MV-4-11 (cell line): ENCODE results near the gene GUCA2B.

Experiments used
- DNase-seq: peaks from one replicate; lab custom pipeline; 2025; lab: John Stamatoyannopoulos, UW

The GUCA2B gene

DNA sequence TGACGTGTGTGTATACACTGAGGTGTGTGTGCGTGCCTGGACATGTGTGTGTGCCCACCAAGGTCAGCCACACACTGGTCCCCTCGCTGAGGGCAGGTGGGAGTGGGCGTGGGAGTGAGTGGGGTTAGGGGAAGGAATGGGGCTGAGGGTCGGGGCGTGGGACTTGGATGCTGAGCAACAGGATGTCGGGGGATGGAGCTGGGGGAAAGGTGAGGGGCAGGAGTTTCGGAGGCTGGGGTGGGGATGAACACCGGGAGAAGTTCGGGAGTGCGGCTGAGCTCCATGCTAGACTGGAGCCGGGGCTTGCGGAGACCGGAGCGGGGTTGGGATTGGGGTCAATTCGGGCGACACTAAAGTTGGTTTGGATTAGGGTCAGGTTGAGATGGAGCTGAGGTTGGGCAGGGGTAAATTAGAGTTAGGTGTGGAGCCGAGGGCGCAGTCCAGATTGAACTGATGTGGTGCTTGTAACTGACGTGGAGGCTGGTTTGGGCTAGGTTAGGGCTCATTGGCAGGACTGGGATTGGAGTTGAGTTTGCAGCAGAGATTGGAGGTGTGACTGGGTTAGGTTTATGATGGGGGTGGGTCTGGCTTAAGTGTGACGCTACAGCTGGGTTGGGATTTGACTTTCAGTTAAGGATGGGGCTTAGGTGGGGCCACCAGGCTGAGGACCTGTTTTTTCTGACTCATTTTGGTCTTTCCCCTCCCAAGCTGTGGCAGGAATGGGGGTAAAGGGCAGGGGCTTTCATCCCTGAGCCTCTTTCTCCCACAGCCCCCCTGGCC is 14.6 kb downstream of the GUCA2B start:
- DNase-seq: no peak

DNA sequence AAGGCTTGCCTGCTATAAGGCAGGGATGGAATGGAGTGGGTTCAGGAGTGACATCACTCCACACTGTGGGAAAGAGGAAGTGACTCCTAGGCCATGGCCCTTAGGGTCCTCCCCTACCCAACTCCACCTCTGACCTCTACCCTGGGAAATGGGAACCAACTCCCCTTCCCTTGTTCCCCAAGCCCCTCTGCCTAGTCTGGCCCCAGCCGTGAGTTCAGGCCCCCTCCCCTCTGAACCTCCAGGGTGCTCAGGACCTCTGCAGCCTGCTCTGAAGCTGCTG is 15.1 kb downstream of the GUCA2B start:
- DNase-seq: peak; percentile 77

DNA sequence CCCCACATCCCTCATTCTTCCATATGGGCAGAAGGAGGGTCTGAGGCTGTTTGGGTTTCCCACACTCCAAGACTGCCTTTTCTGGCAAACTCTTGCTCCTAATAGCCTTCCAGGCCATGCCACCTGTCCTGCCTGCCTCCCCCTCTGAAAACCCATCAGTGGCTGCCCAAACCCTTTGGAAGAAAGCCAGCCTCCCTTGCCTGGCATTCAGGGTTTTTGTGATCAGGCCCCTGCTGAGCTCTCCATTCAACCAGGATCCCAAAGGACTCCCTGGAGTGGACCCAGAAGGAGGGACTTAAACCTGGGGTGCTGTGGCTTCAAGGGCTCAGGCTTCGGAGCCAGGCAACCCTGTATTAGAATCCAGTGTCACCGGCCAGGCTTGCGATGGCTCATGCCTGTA is 15.6 kb downstream of the GUCA2B start:
- no peak for DNase-seq

DNA sequence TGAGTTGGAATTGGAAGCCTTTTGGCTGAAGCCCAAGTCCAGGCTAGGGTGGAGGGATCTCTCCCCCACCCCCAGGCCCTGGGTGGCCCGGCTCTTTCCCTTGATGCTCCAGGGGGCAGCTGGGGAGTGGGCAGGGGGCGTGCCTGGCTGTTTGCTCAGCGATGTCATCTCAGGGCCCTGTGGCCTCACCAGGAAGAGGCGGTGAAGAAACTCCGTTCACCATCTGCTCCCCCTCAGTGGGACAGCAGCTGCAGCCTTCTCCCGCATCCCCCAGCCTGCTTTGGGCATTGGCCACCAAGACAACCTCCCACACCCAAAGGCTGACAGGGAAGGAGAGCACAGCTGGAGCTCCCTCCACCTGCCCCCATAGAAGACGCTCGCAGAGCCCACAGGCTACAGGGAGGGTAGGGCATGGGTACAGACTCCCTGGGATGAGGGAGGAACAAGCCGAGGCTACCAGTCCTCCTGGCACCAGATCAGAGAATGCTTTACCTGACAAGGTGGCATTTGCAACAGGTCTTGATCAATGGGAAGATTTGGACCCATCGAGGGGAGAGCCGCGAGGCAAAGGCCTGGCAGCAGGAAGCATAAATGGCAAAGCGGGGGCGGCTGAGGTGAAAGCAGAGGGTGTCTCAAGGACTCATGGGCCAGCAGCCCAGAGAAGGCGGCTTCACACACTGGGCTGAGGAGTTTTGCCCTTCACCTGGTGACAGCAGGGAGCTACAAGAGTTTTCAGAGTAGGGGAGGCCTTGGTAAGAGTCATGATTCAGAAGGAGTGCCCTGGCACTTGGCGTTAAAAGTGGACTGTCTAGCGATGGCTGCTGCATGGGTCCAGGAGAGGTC is 17.8 kb downstream of the GUCA2B start:
- DNase-seq: peak; percentile 38

DNA sequence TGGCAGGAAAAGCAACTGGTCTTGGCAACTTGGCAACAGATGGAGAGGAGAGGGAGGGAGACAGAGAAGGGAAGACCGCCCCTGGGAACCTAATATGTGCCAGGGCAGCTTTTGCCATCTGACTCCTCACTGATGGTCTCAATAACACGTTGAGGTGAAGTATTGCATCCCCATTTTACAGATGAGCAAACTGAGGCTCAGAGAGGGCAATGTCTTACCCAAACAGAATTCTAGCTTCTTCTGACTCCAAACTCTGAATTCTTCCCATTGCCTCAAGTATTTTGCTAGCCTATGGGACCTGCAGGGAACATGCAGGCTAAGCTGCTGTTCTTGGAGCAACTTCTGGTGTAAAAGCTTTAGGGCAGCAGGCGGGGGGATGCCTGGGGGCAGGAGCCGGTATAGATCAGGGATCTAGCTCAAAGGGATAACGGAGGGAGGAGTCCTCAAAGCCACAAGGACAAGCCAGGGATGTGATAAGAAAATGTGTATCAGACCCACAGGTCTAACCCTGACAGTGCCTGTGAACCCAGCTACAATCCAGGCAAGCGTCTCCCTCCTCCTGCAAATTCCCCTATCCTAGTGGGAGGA is 18.6 kb downstream of the GUCA2B start:
- no peak for DNase-seq

DNA sequence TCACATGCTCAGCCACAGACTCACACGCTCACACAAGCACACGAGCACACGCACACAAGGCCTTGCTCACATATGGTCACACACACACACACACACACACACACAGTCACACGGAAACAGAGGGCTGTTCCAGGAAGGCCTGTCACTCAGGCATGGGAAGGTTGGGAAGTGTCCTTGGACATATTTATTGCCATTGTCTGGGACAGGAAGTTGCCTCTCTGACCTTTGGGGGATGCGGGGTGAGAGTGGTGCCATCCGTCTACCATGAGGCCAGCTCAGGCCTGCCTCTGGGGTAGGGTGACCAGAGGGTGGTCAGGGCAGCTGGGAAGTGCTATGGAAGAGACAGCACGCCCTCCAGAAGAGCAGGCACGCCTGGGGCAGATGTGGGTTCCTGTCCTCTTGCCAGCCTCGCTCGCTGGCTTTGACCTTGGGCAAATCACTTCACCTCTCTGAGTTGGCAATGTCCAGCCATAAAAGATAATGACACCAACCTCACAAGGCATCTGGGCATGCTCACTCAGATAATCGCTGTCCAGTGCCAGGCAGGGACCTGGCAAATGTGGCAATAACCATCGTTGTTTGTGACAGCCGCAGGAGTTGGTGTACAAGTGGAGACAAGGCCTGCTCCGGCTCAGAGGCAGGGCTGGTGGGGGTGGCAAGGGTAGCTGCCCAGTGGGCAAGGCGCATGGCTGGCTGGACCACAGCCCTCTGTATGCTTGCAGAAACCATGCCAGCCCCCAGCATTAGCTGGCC is 19.3 kb downstream of the GUCA2B start:
- DNase-seq: no peak

DNA sequence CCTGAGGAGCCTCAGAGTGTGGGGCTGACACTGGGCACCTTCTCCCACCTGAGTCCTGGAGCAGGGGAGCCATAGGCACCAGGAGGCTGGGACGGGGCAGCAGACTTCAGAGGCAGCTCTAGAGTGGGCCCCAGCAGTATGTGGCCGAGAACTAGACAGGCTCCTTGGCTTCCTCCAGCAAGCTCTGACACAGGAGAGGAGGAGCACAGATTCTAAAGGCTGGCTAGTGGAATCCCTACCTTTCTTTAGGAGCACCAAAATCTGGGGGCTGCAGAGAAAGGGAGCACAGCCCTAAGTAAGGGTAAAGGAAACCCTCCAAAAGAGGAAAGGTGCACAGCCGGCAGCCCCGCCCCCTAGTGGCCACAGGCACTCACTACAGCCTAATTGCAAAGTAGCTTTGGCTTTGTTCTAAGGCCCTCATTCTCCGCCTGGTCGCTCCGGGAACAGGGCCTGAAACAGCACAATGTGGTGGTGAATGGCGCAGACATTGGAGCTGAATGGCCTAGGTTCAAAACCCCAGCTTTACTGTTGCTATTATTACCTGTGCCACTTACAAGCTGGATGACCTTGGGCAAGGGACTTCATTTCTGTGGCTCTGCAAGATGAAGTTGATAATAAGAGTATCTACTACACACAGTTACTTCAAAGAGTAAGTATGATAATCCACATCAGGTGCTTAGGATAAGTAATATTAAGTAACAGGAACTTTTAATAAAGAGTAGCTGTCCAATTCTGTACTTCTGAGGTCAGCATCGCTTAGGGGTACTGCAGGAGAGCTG is 20.1 kb downstream of the GUCA2B start:
- DNase-seq: peak; percentile 54

DNA sequence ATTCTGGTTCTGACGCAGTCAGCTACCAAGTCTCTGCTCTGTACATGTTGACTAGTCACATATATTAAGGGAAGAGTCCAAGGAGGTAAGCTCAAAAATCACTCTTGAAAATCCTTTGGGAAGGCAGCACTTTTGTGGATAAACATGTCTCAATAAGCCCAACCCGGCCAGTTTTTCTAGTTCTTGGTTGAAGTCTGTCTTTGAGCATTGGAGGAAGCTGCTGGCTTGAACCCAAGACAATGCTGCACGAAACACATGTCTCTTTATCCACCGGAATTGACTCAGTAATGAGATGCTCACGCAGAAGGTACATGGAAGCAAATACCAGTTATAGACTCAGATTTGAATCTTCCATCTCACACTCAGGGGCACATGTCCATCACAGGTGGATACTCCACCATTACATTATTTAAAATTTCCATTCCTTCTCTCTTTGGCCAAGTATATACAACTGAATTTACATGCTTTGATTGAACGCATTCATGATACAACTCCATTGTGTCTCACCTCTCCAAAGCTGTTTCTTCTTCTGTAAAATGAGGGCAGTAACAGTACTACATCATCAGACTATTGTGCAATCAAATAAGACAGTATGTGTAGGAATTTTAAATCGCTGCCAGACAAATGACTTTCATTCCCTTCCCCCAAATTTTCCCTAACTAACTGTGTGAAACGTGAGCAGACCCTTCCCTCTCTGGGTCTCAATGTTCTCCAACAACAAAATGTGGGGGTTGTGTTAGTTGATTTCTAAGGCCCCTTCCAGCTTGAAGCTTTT is 20.9 kb downstream of the GUCA2B start:
- DNase-seq: no peak

DNA sequence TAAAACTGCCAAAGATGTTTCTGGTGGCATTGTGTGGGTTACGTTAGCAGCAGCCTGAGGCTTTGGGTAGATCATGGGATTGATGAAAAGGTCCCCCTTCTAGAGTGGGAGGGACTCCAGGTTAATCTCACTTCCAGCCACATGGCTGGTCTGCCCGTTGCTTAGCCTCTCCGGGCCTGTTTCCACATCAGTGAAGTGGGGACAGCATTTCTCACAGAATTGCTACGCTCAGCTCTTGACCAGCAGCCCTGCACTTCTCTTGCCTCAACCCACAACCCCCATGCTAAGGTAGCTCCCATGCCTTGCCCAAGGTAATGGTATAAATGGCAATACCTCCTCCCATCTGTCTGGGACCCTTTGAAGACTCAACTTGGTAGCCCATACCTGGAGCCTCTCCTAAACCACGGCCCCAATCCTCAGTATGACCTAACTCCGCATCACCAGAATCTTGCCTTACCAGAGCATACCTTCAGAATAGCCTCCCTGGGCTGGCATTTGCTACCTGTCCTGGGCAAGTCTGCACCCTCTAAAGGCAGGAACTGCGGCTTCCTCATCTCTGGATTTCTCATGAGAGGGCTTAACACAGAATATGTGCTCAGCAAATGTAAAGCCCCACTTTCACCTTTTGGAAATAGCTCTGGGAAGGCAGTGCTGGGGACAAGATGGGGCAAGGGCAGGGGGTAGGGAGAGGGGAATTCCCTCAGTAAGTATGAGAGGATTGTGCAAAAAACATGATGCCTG is 22.3 kb downstream of the GUCA2B start:
- DNase-seq: no peak

DNA sequence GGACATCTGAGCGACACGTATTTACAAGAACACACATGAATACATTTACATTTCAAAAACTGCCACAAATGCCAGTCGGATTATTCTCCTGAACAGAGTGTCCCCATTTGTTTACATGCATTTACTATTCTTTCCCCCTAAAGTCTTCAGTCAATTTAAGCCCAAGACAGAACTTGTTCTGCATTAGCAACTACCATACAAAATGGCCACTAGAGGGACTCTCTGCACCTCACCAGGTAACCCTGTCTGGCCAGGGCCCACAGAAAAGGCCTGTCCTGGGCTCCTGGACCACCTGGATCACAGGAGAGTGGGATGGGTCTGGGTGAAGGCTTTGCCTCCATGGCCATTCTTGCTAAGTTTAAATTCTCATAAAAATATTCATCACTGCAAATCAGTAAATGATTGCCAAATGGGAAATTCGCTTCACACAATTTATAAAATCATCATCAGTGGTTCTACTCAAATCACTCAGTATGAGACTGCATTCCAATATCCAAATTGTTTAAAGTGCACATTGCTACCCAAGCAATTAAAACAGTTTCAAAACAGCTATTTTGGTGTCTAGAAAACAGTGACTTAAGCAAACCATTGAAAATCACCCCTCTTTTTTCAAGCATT is 23.8 kb downstream of the GUCA2B start:
- DNase-seq: no peak

DNA sequence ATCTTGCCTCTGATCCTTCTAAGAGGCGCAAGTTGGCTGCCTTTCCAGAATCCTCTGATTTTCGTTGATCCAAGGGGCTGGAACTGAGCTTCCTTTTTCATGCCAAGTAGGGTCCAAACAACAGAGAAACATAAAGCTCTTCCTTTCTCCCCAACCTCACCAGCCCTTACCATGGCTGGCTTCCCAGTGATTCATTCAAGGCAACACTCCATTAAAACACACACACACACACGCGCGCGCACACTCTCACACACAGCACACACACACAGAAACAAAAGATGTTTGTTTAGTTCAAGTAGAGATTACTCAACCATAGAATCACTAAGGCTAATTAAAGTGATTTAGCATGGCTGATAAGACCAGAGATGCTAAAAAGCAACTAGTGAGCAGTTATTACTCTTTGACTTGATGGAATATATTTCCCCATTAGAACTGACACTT is 24.4 kb downstream of the GUCA2B start:
- DNase-seq: no peak

DNA sequence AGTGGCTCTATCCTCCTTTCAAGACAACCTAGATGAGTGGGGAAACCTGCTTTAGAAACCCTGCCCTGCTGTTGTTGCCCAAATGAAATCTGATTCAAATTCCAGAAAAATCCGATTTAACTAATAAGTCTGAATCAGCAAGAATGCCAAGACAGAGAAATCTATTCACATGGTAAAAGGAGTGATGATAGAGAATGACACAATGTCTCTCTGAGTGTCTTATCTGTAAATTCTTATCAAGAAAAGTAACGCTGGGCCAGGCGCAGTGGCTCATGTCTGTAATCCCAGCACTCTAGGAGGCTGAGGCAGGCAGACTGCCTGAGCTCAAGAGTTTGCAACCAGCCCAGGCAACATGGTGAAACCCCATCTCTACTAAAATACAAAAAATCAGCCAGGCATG is 25.0 kb downstream of the GUCA2B start:
- DNase-seq: no peak

DNA sequence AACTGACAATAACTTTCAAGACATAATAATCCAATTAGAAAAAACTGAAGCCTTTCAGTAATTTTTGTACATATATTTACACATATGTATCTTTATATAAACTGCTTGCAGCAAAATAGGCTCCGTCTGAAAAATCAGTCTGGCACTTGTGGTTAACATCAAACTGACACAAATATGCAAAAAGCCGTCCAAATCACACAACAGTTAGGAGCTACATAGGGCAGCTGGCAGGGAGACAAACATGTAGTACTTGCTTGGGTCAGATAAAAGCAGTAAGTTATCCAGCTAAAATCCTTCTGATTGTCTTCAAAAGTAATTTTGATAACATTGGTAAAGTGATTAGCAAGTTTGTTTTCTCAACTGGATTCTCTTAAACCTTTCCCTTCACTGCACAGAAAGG is 26.1 kb downstream of the GUCA2B start:
- DNase-seq: no peak

DNA sequence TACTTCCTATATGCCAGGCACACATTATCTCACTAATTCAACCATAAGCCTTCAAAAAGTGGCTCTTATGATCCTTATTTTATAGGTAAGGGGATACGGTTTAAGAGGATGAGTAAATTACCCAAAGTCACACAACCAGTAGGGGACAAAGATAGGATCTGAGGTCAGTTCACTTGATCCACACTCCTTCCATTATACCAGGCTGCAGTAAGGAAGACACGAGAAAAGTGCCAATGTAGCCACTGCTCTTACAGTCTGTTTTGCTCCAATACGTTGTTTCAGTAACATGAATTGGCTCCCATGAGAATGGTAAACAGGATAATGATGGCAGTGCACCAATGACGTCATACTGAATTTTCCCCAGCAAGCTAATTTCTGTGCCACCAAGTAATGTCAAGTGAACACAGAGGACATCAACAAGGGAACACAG is 26.7 kb downstream of the GUCA2B start:
- DNase-seq: no peak

DNA sequence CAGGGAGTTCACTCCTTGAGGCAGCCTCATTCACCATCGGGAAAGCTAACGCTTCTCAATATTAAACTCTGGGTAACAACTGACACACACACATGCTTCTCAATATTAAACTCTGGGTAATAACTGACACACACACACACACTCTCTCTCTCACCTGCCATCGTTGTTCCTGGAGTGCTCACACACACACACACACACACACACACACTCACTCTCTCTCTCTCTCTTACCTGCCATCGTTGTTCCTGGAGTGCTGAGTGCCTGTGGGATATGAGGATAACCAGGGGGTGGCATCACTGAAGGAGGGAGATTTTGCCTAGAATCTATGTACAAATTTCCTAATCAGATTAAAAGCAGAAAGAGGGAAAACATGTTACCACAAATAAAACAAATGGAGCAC is 28.5 kb downstream of the GUCA2B start:
- DNase-seq: no peak

DNA sequence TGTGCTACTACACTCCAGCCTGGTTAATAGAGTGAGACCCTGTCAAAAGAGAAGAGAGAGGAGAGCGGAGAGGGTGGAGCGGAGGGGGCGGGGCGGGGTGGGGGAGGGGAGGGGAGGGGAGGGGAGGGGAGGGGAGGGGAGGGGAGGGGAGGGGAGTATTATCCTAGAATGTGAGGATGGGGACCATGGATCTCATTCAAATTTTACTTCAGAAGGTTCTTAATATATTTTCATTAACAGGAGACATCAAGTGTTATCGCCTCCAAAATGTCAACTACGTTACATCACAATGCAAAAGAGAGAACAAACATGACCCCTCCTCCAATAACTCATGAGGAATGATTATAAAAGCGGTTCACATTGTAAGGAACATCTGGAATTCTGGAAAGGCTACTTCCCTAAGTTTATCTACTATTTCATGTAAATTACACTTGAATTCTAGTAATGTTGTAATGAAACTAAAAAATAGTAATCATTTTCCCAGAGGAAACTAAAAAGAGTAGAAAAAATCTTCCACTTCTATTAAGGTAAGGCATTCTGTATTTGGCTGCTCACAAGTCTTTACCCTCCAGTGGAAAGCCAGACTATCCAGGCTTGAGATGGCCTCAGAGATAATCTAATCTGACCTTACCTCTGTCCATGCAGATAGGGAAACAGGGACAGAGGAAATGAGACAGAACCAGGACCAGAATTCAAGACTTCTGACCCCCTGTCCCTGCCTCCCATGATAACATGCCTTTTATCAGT is 30.2 kb downstream of the GUCA2B start:
- DNase-seq: no peak

DNA sequence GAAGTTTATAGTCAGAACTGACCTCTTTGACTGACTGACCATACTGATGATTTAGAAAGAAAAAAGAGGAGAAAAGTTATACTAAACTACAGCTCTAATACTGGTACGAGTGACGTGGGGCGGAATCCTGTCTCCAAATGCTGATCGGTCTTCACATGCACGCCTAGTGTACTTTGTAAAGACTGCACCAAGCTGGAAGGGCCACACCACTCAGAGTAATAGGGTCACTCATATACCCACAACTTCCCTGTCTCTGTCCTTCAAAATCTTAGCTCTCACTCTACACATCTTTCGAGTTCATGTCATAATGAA is 30.7 kb downstream of the GUCA2B start:
- no peak for DNase-seq

DNA sequence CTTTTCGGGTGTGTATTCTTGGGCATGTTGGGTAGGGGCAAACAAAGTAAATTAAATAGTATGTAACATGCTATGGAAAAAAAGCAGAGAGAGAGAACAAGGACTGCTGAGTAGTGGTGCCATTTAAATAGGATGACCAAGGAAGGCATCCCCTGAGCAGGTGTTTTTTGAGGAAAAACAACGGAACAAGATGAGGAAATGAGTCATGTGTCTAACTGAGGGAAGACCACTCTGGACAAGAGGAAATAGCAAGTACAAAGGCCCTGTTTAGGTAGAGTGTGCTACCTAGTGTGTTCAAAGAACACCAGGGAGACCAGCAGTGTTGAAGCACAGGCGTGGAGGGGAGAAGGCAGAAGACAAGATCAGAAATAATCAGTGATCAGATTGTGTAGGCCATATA is 31.4 kb downstream of the GUCA2B start:
- no peak for DNase-seq

DNA sequence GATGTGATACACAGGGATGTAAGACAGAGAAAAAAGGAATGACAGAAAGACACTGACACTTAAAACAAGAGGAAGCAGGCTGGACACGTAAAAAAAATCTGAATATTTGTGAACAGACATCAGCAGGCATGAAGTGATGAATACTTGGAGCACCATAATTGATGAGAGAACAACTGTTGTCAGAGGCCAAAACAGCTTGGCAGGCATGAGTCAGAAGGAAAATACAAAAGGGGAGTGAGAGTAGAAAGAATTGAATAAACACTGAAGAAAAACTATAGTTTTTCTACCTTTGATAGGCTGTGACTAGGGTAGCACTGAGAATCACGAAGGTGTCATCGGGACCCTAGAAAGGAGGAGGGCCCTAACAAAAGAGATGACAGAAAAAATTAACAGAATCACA is 32.9 kb downstream of the GUCA2B start:
- no peak for DNase-seq
